HepG2 (cell line): Measurements from ENCODE around the gene SIAH1. TPM values are rescaled to one million over a fixed set of nuclear protein-coding genes. Genes with fewer than 3 reads are reported as not detected.

ENCODE experiments used
- BHLHE40 ChIP-seq: IDR thresholded peaks from 2 replicates; pipeline ENCODE4 v1.6.1; 2011; ENCODE audit warnings: low read length, improper control_type of control experiment
- CTCF ChIP-seq: sonication (generic); formaldehyde crosslinking; IDR thresholded peaks from 2 replicates; pipeline ENCODE4 v1.5.0; 2020; ENCODE audit warnings: mild to moderate bottlenecking, missing genetic modification reagents, moderate library complexity
- GABPA ChIP-seq, 2 experiments: IDR thresholded peaks; 2 replicates each; pipeline ENCODE4 v1.6.1; 2011 to 2016; ENCODE audit warnings: low read depth in 2 of 2, low read length in 1 of 2, missing biosample characterization in 1 of 2, missing genetic modification characterization in 1 of 2
- HDAC1 ChIP-seq: sonication (generic); formaldehyde crosslinking; IDR thresholded peaks from 2 replicates; pipeline ENCODE4 v1.5.1; 2020; ENCODE audit warnings: mild to moderate bottlenecking, missing genetic modification reagents
- HOMEZ ChIP-seq: IDR thresholded peaks from 2 replicates; pipeline ENCODE4 v1.6.1; 2016; ENCODE audit warnings: low read depth
- KLF11 ChIP-seq: IDR thresholded peaks from 2 replicates; pipeline ENCODE4 v1.6.1; 2016; ENCODE audit warnings: missing compliant biosample characterization
- MTF2 ChIP-seq: sonication (generic); formaldehyde crosslinking; IDR thresholded peaks from 2 replicates; pipeline ENCODE4 v1.5.0; 2020; ENCODE audit warnings: missing genetic modification reagents, borderline replicate concordance
- NRL ChIP-seq: sonication (generic); formaldehyde crosslinking; IDR thresholded peaks from 2 replicates; pipeline ENCODE4 v1.5.0; 2020; ENCODE audit warnings: missing genetic modification reagents, mild to moderate bottlenecking, moderate library complexity, borderline replicate concordance
- RBM22 ChIP-seq: fragments of 200-400 bp; formaldehyde crosslinking; optimal IDR thresholded peaks from 2 replicates; pipeline ENCODE3; 2017; ENCODE audit warnings: mild to moderate bottlenecking, low read length, moderate library complexity
- REXO4 ChIP-seq: sonication (generic); formaldehyde crosslinking; IDR thresholded peaks from 2 replicates; pipeline ENCODE4 v1.8.0; 2022; ENCODE audit warnings: missing genetic modification reagents, mild to moderate bottlenecking, borderline replicate concordance
- TGIF2 ChIP-seq: IDR thresholded peaks from 2 replicates; pipeline ENCODE4 v1.6.1; 2016; ENCODE audit warnings: control low read depth, missing compliant biosample characterization
- THRA ChIP-seq: sonication (generic); formaldehyde crosslinking; IDR thresholded peaks from 2 replicates; pipeline ENCODE4 v1.4.0; 2020; ENCODE audit warnings: missing genetic modification reagents, borderline replicate concordance
- ZBTB25 ChIP-seq: IDR thresholded peaks from 2 replicates; pipeline ENCODE4 v1.6.1; 2018; ENCODE audit warnings: missing genetic modification reagents
- ZC3H4 ChIP-seq: sonication (generic); formaldehyde crosslinking; IDR thresholded peaks from 2 replicates; pipeline ENCODE4 v1.4.0; 2020; ENCODE audit warnings: missing genetic modification reagents, borderline replicate concordance
- ZEB1 ChIP-seq: IDR thresholded peaks from 2 replicates; pipeline ENCODE4 v1.6.1; 2012; ENCODE audit warnings: mild to moderate bottlenecking, low read depth, inconsistent platforms; ENCODE audit not compliant: insufficient replicate concordance
- ZNF276 ChIP-seq: sonication (generic); formaldehyde crosslinking; IDR thresholded peaks from 2 replicates; pipeline ENCODE4 v1.4.0; 2020; ENCODE audit warnings: mild to moderate bottlenecking, low read depth, missing genetic modification reagents
- ZNF503 ChIP-seq: sonication (generic); formaldehyde crosslinking; IDR thresholded peaks from 2 replicates; pipeline ENCODE4 v1.4.0; 2020; ENCODE audit warnings: missing genetic modification reagents
- ZNF766 ChIP-seq: sonication (generic); formaldehyde crosslinking; IDR thresholded peaks from 2 replicates; pipeline ENCODE4 v1.5.0; 2020; ENCODE audit warnings: missing genetic modification reagents, borderline replicate concordance
- polyA plus RNA-seq, 8 experiments: library from polyadenylated mRNA; depleted of rRNA in 3 of 8; stranded (reverse) in 7 of 8; unstranded in 1 of 8; fragments of >200 nt; fragmentation: Illumina TruSeq in 4 of 8; extraction: Trizol in 4 of 8; gene quantifications; 2 replicates each; pipeline versions ENCODE4 v1.2.1 to v1.2.3, GENCODE V29; 2011 to 2016; ENCODE audit warnings: low read depth in 4 of 8, missing spikeins in 1 of 8, mixed read lengths in 1 of 8; ENCODE audit not compliant: insufficient read depth in 1 of 8
- total RNA-seq, 5 experiments: library from RNA; depleted of rRNA; stranded (reverse); fragments of >200 nt; fragmentation: Illumina TruSeq; extraction: Trizol; gene quantifications; 2 replicates each; pipeline ENCODE4 v1.2.3, GENCODE V29; 2016; ENCODE audit warnings: low read depth in 1 of 5

Gene SIAH1
- total and polyA plus RNA-seq, 2 of the 13 experiments (the other 11 are each of a cell fraction or from before 2014, with no cell fraction given): 16.0 to 28.6 TPM

- TF ChIP-seq ZNF276 (CRISPR knock-in tag) (no peak), HDAC1 (CRISPR knock-in tag) (no peak), GABPA (IDR thresholded peaks at IDR 0.05; ENCODE audit: low read depth, low read length) (no peak), GABPA (CRISPR knock-in tag; IDR thresholded peaks at IDR 0.05; ENCODE audit: low read depth) (no peak), NRL (CRISPR knock-in tag) (no peak), RBM22 (peak; percentile 78), KLF11 (CRISPR knock-in tag) (no peak; the same call in 1 of the 2 replicates), CTCF (CRISPR knock-in tag) (no peak), TGIF2 (CRISPR knock-in tag) (0 out of 2 replicates have a peak, but pooled peaks have one; percentile 70), ZNF766 (no peak), ZNF503 (no peak), THRA (CRISPR knock-in tag) (0 out of 2 replicates have a peak, but pooled peaks have one; percentile 39), HOMEZ (CRISPR knock-in tag) (0 out of 2 replicates have a peak, but pooled peaks have one; percentile 29), ZC3H4 (peak; percentile 89; the same call in 1 of the 2 replicates), ZEB1 (no peak), BHLHE40 (no peak; the same call in 1 of the 2 replicates), ZBTB25 (CRISPR knock-in tag) (peak; percentile 11; the same call in 1 of the 2 replicates), MTF2 (CRISPR knock-in tag) (no peak), REXO4 (CRISPR knock-in tag) (no peak)
Measured at GRCh38 chr16:48366165-48367093, 18.8 kb downstream of the SIAH1 start (continued).
